ENCODE results near the gene CD300A.

Gene CD300A

GRCh38 chr17:74431568-74432423 is 34.6 kb upstream of the CD300A start, which contains the start of gene GPRC5C:
GPRC5C (plus strand) TSS chr17:74432088; CDS start chr17:74439777, 7,689 bp downstream.
- TF ChIP-seq FOXM1 (IDR thresholded peaks at IDR 0.05; ENCODE audit: borderline replicate concordance, low read depth) (no peak), CEBPB (IDR thresholded peaks at IDR 0.05) (no peak), NFIC (IDR thresholded peaks at IDR 0.05) (no peak), EP300 (IDR thresholded peaks at IDR 0.05; ENCODE audit: borderline replicate concordance) (no peak), TAF1 (IDR thresholded peaks at IDR 0.05; ENCODE audit: low read depth) (no peak), TCF12 (IDR thresholded peaks at IDR 0.05; ENCODE audit: low read depth) (no peak), REST (IDR thresholded peaks at IDR 0.05; ENCODE audit: low read depth) (no peak), YY1 (IDR thresholded peaks at IDR 0.05; ENCODE audit: low read depth) (no peak), ZBTB7A (IDR thresholded peaks at IDR 0.05; ENCODE audit: low read depth) (no peak; the same call in 1 of the 2 replicates), USF1 (IDR thresholded peaks at IDR 0.05) (no peak), EGR1 (IDR thresholded peaks at IDR 0.05) (peak; percentile 80), RAD21 (IDR thresholded peaks at IDR 0.05; ENCODE audit: low read depth) (no peak), CREB1 (IDR thresholded peaks at IDR 0.05; ENCODE audit: low read depth) (no peak), TEAD4 (IDR thresholded peaks at IDR 0.05) (no peak), MAX (IDR thresholded peaks at IDR 0.05) (peak; percentile 1)

GRCh38 chr17:74432424-74432690 is 34.1 kb upstream of the CD300A start:
- no peak for TF ChIP-seq FOXM1 (IDR thresholded peaks at IDR 0.05; ENCODE audit: borderline replicate concordance, low read depth)
- TF ChIP-seq CREB1 (IDR thresholded peaks at IDR 0.05; ENCODE audit: low read depth), result no peak
- TF ChIP-seq EP300 (IDR thresholded peaks at IDR 0.05; ENCODE audit: borderline replicate concordance), result no peak
- no peak for TF ChIP-seq EGR1 (IDR thresholded peaks at IDR 0.05)
- no peak for TF ChIP-seq ZBTB7A (IDR thresholded peaks at IDR 0.05; ENCODE audit: low read depth)
- TF ChIP-seq REST (IDR thresholded peaks at IDR 0.05; ENCODE audit: low read depth), result no peak
- no peak for TF ChIP-seq NFIC (IDR thresholded peaks at IDR 0.05)
- no peak for TF ChIP-seq TAF1 (IDR thresholded peaks at IDR 0.05; ENCODE audit: low read depth)
- TF ChIP-seq TCF12 (IDR thresholded peaks at IDR 0.05; ENCODE audit: low read depth), result no peak
- no peak for TF ChIP-seq USF1 (IDR thresholded peaks at IDR 0.05)
- TF ChIP-seq MAX (IDR thresholded peaks at IDR 0.05), result no peak
- no peak for TF ChIP-seq RAD21 (IDR thresholded peaks at IDR 0.05; ENCODE audit: low read depth)
- no peak for TF ChIP-seq TEAD4 (IDR thresholded peaks at IDR 0.05)
- TF ChIP-seq YY1 (IDR thresholded peaks at IDR 0.05; ENCODE audit: low read depth), result no peak
- TF ChIP-seq CEBPB (IDR thresholded peaks at IDR 0.05), result no peak

- no peak for TF ChIP-seq CREB1 (IDR thresholded peaks at IDR 0.05; ENCODE audit: low read depth)
- TF ChIP-seq EP300 (IDR thresholded peaks at IDR 0.05; ENCODE audit: borderline replicate concordance), result no peak
- TF ChIP-seq TCF12 (IDR thresholded peaks at IDR 0.05; ENCODE audit: low read depth), result no peak
- TF ChIP-seq REST (IDR thresholded peaks at IDR 0.05; ENCODE audit: low read depth), result no peak
- TF ChIP-seq YY1 (IDR thresholded peaks at IDR 0.05; ENCODE audit: low read depth), result no peak
- TF ChIP-seq NFIC (IDR thresholded peaks at IDR 0.05), result no peak
- TF ChIP-seq TAF1 (IDR thresholded peaks at IDR 0.05; ENCODE audit: low read depth), result no peak
- TF ChIP-seq MAX (IDR thresholded peaks at IDR 0.05), result no peak
- no peak for TF ChIP-seq TEAD4 (IDR thresholded peaks at IDR 0.05)
- TF ChIP-seq FOXM1 (IDR thresholded peaks at IDR 0.05; ENCODE audit: borderline replicate concordance, low read depth), result no peak
- TF ChIP-seq EGR1 (IDR thresholded peaks at IDR 0.05), result no peak
- TF ChIP-seq RAD21 (IDR thresholded peaks at IDR 0.05; ENCODE audit: low read depth), result no peak
- TF ChIP-seq CEBPB (IDR thresholded peaks at IDR 0.05), result no peak
- no peak for TF ChIP-seq USF1 (IDR thresholded peaks at IDR 0.05)
- no peak for TF ChIP-seq ZBTB7A (IDR thresholded peaks at IDR 0.05; ENCODE audit: low read depth)
Observed at GRCh38 chr17:74432766-74433391, 33.6 kb upstream of the CD300A start.
